Effector CD4-positive, alpha-beta T cell (primary cell): ENCODE measurements around the gene IMMP2L.
"Not testable (repeated sequence)": the region's sequence is repeated elsewhere in the genome, so short reads cannot be mapped to it uniquely, and the experiment has no call there.

Experiments used
- DNase-seq: peaks from one replicate; pipeline ENCODE4 v3.0.0-alpha.2; 2020

Gene IMMP2L

GRCh38 chr7:111259991-111260390, 302.3 kb downstream of the IMMP2L start:
- no peak for DNase-seq

GRCh38 chr7:111256391-111256790, 305.9 kb downstream of the IMMP2L start:
- no peak for DNase-seq

GRCh38 chr7:111255576-111255975, 306.7 kb downstream of the IMMP2L start:
- no peak for DNase-seq

GRCh38 chr7:111251365-111251764, 310.9 kb downstream of the IMMP2L start:
- DNase-seq = not testable (repeated sequence)

- DNase-seq = not testable (repeated sequence)
Observed at GRCh38 chr7:111249807-111250206, 312.5 kb downstream of the IMMP2L start.

GRCh38 chr7:111242141-111242755, 320.0 kb downstream of the IMMP2L start:
- no peak for DNase-seq

- no peak for DNase-seq
Observed at GRCh38 chr7:111240371-111240770, 321.9 kb downstream of the IMMP2L start.

GRCh38 chr7:111239437-111239836, 322.9 kb downstream of the IMMP2L start:
- DNase-seq = no peak

- no peak for DNase-seq
Observed at GRCh38 chr7:111238886-111239285, 323.4 kb downstream of the IMMP2L start.

- no peak for DNase-seq
Observed at GRCh38 chr7:111235709-111236108, 326.6 kb downstream of the IMMP2L start.

- no peak for DNase-seq
Observed at GRCh38 chr7:111232249-111233084, 329.8 kb downstream of the IMMP2L start.

- DNase-seq = no peak
Observed at GRCh38 chr7:111229916-111230315, 332.4 kb downstream of the IMMP2L start.

- no peak for DNase-seq
Observed at GRCh38 chr7:111229181-111229740, 333.0 kb downstream of the IMMP2L start.

- DNase-seq = no peak
Observed at GRCh38 chr7:111228437-111228836, 333.9 kb downstream of the IMMP2L start.

GRCh38 chr7:111226800-111227199, 335.5 kb downstream of the IMMP2L start:
- DNase-seq = no peak

- DNase-seq = no peak
Observed at GRCh38 chr7:111224354-111225231, 337.7 kb downstream of the IMMP2L start.

- no peak for DNase-seq
Observed at GRCh38 chr7:111223802-111224253, 338.5 kb downstream of the IMMP2L start.

- no peak for DNase-seq
Observed at GRCh38 chr7:111215550-111215949, 346.7 kb downstream of the IMMP2L start.

GRCh38 chr7:111212857-111213523, 349.3 kb downstream of the IMMP2L start:
- DNase-seq = no peak

GRCh38 chr7:111210996-111211395, 351.3 kb downstream of the IMMP2L start:
- DNase-seq = no peak

GRCh38 chr7:111210043-111210442, 352.2 kb downstream of the IMMP2L start:
- no peak for DNase-seq

- no peak for DNase-seq
Observed at GRCh38 chr7:111205251-111205650, 357.0 kb downstream of the IMMP2L start.
